GM23338 (cell line): ENCODE data around the gene DENND6A.

Source experiments
- CTCF ChIP-seq, 2 experiments: fragments of 200-600 bp in 1 of 2; sonication (generic) in 1 of 2; conservative IDR thresholded peaks; 2 replicates each; pipeline versions ENCODE4 v1.5.1 to v1.6.1; 2016 to 2017; ENCODE audit warnings: antibody characterized with exemption in 2 of 2, low read depth in 2 of 2, mild to moderate bottlenecking in 2 of 2, moderate library complexity in 1 of 2
- EZH2 ChIP-seq: fragments of 200-600 bp; sonication (generic); IDR thresholded peaks from one replicate; pipeline ENCODE4 v1.8.0; 2017; ENCODE audit warnings: antibody characterized with exemption, mild to moderate bottlenecking, low read depth; ENCODE audit not compliant: unreplicated experiment
- POLR2AphosphoS5 ChIP-seq: IDR thresholded peaks from 2 replicates; pipeline ENCODE4 v1.6.1; 2016; ENCODE audit warnings: antibody characterized with exemption, low read depth
- REST ChIP-seq: IDR thresholded peaks from one replicate; pipeline ENCODE4 v1.6.1; 2018; ENCODE audit warnings: antibody characterized with exemption; ENCODE audit not compliant: unreplicated experiment

- TF ChIP-seq CTCF (conservative IDR thresholded peaks at IDR 0.05; ENCODE audit: low read depth in 2 of 2) = peak in 1 of 2 experiments; percentile 34; a peak in 2 of 4 replicates
- TF ChIP-seq EZH2 = no peak
- TF ChIP-seq POLR2AphosphoS5 = peak; percentile 86
- no peak for TF ChIP-seq REST
These were observed 95.6 kb downstream of the DENND6A start, which contains the start of gene ARF4 for GRCh38 chr3:57597127-57597923.
